Kidney epithelial cell (primary cell): ENCODE data around the gene DBNL. TPM values are rescaled to one million over a fixed set of nuclear protein-coding genes. Genes with fewer than 3 reads are reported as not detected.

Experiments
- DNase-seq: peaks from one replicate; pipeline ENCODE4 v3.0.0-alpha.2; 2010; ENCODE audit warnings: low read depth
- H3K27me3 ChIP-seq: 2 replicates; pipeline ENCODE4 v1.6.0; 2011; ENCODE audit warnings: low read length; ENCODE audit not compliant: control insufficient read depth, insufficient read depth
- H3K36me3 ChIP-seq: 2 replicates; pipeline ENCODE4 v1.5.1; 2011; ENCODE audit warnings: low read length; ENCODE audit not compliant: control insufficient read depth, insufficient read depth
- H3K4me3 ChIP-seq: 2 replicates; pipeline ENCODE4 v1.5.1; 2011; ENCODE audit warnings: low read depth, mild to moderate bottlenecking, control low read depth, low read length
- total RNA-seq: library from RNA; depleted of rRNA; stranded (reverse); fragments of >200 nt; gene quantifications from 2 replicates; pipeline ENCODE4 v1.2.3, GENCODE V29; 2015
- TF ChIP-seq, protein P1 (sequence below): IDR thresholded peaks from 2 replicates; pipeline ENCODE4 v1.5.1; 2011; ENCODE audit warnings: mild to moderate bottlenecking, moderate library complexity, low read length, control low read depth, inconsistent platforms; ENCODE audit not compliant: insufficient read depth, poor library complexity, severe bottlenecking

DBNL gene
- total RNA-seq, 1 donor from 2014 or later, result 120 TPM

DNA sequence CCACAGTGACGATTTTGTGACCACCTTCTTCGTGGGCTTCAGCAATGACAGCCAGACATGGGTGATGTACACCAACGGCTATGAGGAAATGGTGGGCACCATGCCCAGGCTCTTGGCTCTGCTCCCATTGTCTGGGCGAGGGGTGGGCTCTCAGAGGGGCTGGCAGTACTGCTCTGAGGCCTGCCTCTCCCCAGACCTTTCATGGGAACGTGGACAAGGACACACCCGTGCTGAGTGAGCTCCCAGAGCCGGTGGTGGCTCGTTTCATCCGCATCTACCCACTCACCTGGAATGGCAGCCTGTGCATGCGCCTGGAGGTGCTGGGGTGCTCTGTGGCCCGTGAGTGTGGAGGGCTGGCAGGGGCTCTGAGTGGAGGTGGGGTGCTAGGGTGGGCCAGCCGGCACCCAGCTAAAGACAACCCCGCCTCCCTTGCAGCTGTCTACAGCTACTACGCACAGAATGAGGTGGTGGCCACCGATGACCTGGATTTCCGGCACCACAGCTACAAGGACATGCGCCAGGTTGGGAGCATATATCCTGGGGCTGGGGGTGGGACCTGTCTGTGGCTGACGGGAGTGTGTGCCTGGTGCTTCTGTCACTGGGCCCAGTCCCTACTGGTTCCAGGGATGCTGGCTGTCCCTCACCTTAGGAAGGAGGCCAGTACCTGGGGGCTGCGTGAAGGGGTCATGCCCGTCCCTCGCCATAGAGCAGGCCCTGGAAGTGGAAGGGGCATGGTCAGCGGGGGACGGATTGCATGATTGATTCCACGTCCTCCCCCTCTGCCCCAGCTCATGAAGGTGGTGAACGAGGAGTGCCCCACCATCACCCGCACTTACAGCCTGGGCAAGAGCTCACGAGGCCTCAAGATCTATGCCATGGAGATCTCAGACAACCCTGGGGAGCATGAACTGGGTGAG, 66.5 kb downstream of the DBNL start:
- Histone ChIP-seq H3K4me3 (no peak overlapping the region), H3K36me3 (peaks cover 7% of the 10 kb centered on the region), H3K27me3 (no peaks in the 10 kb centered on the region)
- no peak for DNase-seq
- TF ChIP-seq, protein P1, sequence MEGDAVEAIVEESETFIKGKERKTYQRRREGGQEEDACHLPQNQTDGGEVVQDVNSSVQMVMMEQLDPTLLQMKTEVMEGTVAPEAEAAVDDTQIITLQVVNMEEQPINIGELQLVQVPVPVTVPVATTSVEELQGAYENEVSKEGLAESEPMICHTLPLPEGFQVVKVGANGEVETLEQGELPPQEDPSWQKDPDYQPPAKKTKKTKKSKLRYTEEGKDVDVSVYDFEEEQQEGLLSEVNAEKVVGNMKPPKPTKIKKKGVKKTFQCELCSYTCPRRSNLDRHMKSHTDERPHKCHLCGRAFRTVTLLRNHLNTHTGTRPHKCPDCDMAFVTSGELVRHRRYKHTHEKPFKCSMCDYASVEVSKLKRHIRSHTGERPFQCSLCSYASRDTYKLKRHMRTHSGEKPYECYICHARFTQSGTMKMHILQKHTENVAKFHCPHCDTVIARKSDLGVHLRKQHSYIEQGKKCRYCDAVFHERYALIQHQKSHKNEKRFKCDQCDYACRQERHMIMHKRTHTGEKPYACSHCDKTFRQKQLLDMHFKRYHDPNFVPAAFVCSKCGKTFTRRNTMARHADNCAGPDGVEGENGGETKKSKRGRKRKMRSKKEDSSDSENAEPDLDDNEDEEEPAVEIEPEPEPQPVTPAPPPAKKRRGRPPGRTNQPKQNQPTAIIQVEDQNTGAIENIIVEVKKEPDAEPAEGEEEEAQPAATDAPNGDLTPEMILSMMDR, result no peak

Other genes with a start within 250 kb of the DBNL start
- 142 and 168 TPM in 2 replicates for gene MRPS24, start 175.2 kb upstream of the DBNL start, total RNA-seq
- gene URGCP, start 138.1 kb upstream of the DBNL start, total RNA-seq, result 30.0 and 30.1 TPM in 2 replicates
- gene UBE2D4, start 118.3 kb upstream of the DBNL start, total RNA-seq, result 27.4 and 34.0 TPM in 2 replicates
- not detected in 2 replicates for gene SPDYE1, start 46.8 kb upstream of the DBNL start, total RNA-seq
- gene PGAM2, start 20.9 kb downstream of the DBNL start, total RNA-seq, result not detected in 2 replicates
- 19.8 and 22.1 TPM in 2 replicates for gene POLM, start 37.8 kb downstream of the DBNL start, total RNA-seq
- gene AEBP1, start 59.6 kb downstream of the DBNL start, total RNA-seq, result 81.1 and 82.8 TPM in 2 replicates
- 72.8 and 73.0 TPM in 2 replicates for gene POLD2, start 78.8 kb downstream of the DBNL start, total RNA-seq
- gene MYL7, start 96.6 kb downstream of the DBNL start, total RNA-seq, result 1.2 and 3.0 TPM in 2 replicates
- gene GCK, start 144.7 kb downstream of the DBNL start, total RNA-seq, result 0.75 and 2.3 TPM in 2 replicates
- gene YKT6, start 156.3 kb downstream of the DBNL start, total RNA-seq, result 124 and 128 TPM in 2 replicates